CD4-positive, alpha-beta T cell (primary cell): Measurements from ENCODE around the gene SYF2. TPM values are rescaled to one million over a fixed set of nuclear protein-coding genes. Genes with fewer than 3 reads are reported as not detected.
A peak's percentile ranks its signal among the peaks of the same experiment; 100 is the strongest.
"Not testable (repeated sequence)": the region's sequence is repeated elsewhere in the genome, so short reads cannot be mapped to it uniquely, and the experiment has no call there.

ENCODE experiments used
- ATAC-seq: fragments of 200-7000 bp; cut with Tn5 transposase; one replicate; pipeline ENCODE4 v1.10.0; 2022; ENCODE audit warnings: mild to moderate bottlenecking; ENCODE audit not compliant: poor library complexity
- CTCF ChIA-PET: fragments of 350-600 bp; sonication (Branson Sonifier 250); formaldehyde crosslinking; loops from one replicate; lab custom pipeline; 2021; ENCODE audit warnings: antibody characterized with exemption, inconsistent platforms; lab: Charles Lee
- POLR2A ChIA-PET: fragments of 350-600 bp; sonication (Branson Sonifier 250); formaldehyde crosslinking; loops from one replicate; lab custom pipeline; 2021; ENCODE audit warnings: antibody characterized with exemption, inconsistent platforms; lab: Charles Lee
- DNase-seq, 14 experiments: peaks; one replicate each; pipeline ENCODE4 v3.0.0-alpha.2; 2013 to 2020; ENCODE audit warnings: mixed read lengths in 2 of 14
- H3K27ac ChIP-seq, 2 donors: one replicate each; pipeline versions ENCODE4 v1.5.1 to v1.7.0; 2013; ENCODE audit warnings: low read length in 2 of 2, low read depth in 1 of 2, mild to moderate bottlenecking in 1 of 2
- H3K27me3 ChIP-seq, 2 experiments: 1 replicate in 1 of 2; 2 replicates in 1 of 2; pipeline versions ENCODE4 v1.6.1 to v1.7.0; 2013; ENCODE audit warnings: low read length in 2 of 2, control low read depth in 1 of 2, mild to moderate bottlenecking in 1 of 2, moderate library complexity in 1 of 2; ENCODE audit not compliant: insufficient read depth in 2 of 2, control insufficient read depth in 1 of 2
- H3K36me3 ChIP-seq: one replicate; pipeline ENCODE4 v1.6.1; 2013; ENCODE audit warnings: low read length, control low read depth; ENCODE audit not compliant: insufficient read depth
- H3K4me1 ChIP-seq: one replicate; pipeline ENCODE4 v1.6.1; 2013; ENCODE audit warnings: low read length, control low read depth; ENCODE audit not compliant: insufficient read depth
- H3K4me3 ChIP-seq: one replicate; pipeline ENCODE4 v1.5.1; 2013; ENCODE audit warnings: mild to moderate bottlenecking, low read length, moderate library complexity
- H3K9me3 ChIP-seq, 2 experiments: 1 replicate in 1 of 2; 2 replicates in 1 of 2; pipeline versions ENCODE4 v1.6.1 to v1.7.0; 2013; ENCODE audit warnings: low read length in 2 of 2, mild to moderate bottlenecking in 2 of 2, control low read depth in 1 of 2, moderate library complexity in 1 of 2; ENCODE audit not compliant: control insufficient read depth in 1 of 2, insufficient read depth in 1 of 2
- H3K27ac Mint-ChIP-seq: one replicate; pipeline ENCODE4 v1.8.0; 2020; ENCODE audit warnings: mixed read lengths
- H3K27me3 Mint-ChIP-seq: one replicate; pipeline ENCODE4 v1.8.0; 2021; ENCODE audit warnings: mixed read lengths
- H3K36me3 Mint-ChIP-seq: one replicate; pipeline ENCODE4 v1.8.0; 2021; ENCODE audit warnings: low read depth, mixed read lengths
- H3K4me1 Mint-ChIP-seq: one replicate; pipeline ENCODE4 v1.8.0; 2021; ENCODE audit warnings: low read depth, mixed read lengths
- H3K4me3 Mint-ChIP-seq: one replicate; pipeline ENCODE4 v1.8.0; 2020; ENCODE audit warnings: mild to moderate bottlenecking, mixed read lengths
- H3K9me3 Mint-ChIP-seq: one replicate; pipeline ENCODE4 v1.8.0; 2020; ENCODE audit warnings: mixed read lengths
- CTCF ChIP-seq: fragments of 200-600 bp; IDR thresholded peaks from one replicate; pipeline ENCODE4 v1.8.0; 2022; ENCODE audit warnings: antibody characterized with exemption, mild to moderate bottlenecking
- intact Hi-C, 2 experiments: fragments of 100-400 bp; cut with DNase I in 1 of 2; cut with micrococcal nuclease in 1 of 2; formaldehyde crosslinking; loops; one replicate each; pipeline versions ENCODE4 v1.15.1 to v1.9.0; 2023 to 2025; cut with DNase I, micrococcal nuclease
- total RNA-seq, 174 experiments: library from RNA in 2 of 174; stranded (reverse) in 2 of 174; gene quantifications; one replicate each; pipeline ENCODE4 v1.2.3 and lab custom pipeline; 2021 to 2026

SYF2 gene
- total RNA-seq, 2 experiments from 2014 or later = 93.3 to 98.9 TPM

GRCh38 chr1:25235411-25235810 lies 3.1 kb upstream of the SYF2 start:
- H3K4me1 Mint-ChIP-seq = peaks cover 34% of the 10 kb centered on the region
- H3K9me3 Mint-ChIP-seq, H3K27ac ChIP-seq, POLR2A ChIA-PET, H3K4me3 Mint-ChIP-seq, H3K9me3 ChIP-seq, H3K36me3 ChIP-seq, H3K27me3 Mint-ChIP-seq, CTCF ChIA-PET, intact Hi-C loops, DNase-seq, H3K4me3 ChIP-seq, H3K27me3 ChIP-seq, ATAC-seq: not testable (repeated sequence)
- H3K4me1 ChIP-seq = peaks cover 45% of the 10 kb centered on the region
- peak overlapping the region; percentile 39 for H3K27ac Mint-ChIP-seq
- H3K36me3 Mint-ChIP-seq = peaks cover 31% of the 10 kb centered on the region

GRCh38 chr1:25232866-25233784 lies 823 bp upstream of the SYF2 start:
- Histone ChIP-seq H3K4me1 (peaks cover 30% of the 10 kb centered on the region), H3K36me3 (peaks cover 30% of the 10 kb centered on the region), H3K9me3 (no peaks in the 10 kb centered on the region), H3K27me3 (no peaks in the 10 kb centered on the region), H3K27ac (peak overlapping the region; percentile 85 to 93), H3K4me3 (peak overlapping the region; percentile 65)
- TF ChIP-seq CTCF = no peak
- POLR2A ChIA-PET = interaction anchor here (0.7 to 7.0 kb wide), 31 partner anchors 7 to 1667 kb away, joined by 3 to 277 read pairs (median 4); partner anchors contain the start of genes CEP85, GPATCH3, HMGN2 and MACO1
- intact Hi-C loops = loop anchor here (1.0 kb wide), 1 partner anchor 14 kb away; the partner anchor contains the start of gene RSRP1 (in 2 of the 2)
- H3K9me3 Mint-ChIP-seq = no peaks in the 10 kb centered on the region
- peaks cover 38% of the 10 kb centered on the region for H3K36me3 Mint-ChIP-seq
- no peaks in the 10 kb centered on the region for H3K27me3 Mint-ChIP-seq
- peak; percentile 34 for ATAC-seq
- peak; percentile 17 to 84 (median 44) for DNase-seq
- H3K4me1 Mint-ChIP-seq = peaks cover 29% of the 10 kb centered on the region
- no peak overlapping the region for H3K27ac Mint-ChIP-seq
- CTCF ChIA-PET = interaction anchor here (0.9 to 2.0 kb wide), 3 partner anchors 8 to 28 kb away, joined by 3 to 12 read pairs (median 6); no protein-coding TSS in a partner anchor
- H3K4me3 Mint-ChIP-seq = no peak overlapping the region

- no peaks in the 10 kb centered on the region for H3K4me1 ChIP-seq
- no peak overlapping the region for H3K27ac ChIP-seq
- ChIA-PET CTCF (no interaction called here), POLR2A (interaction anchor here (1.0 kb wide), 1 partner anchor 9 kb away, joined by 5 read pairs; the partner anchor contains the start of gene SYF2)
- H3K9me3 Mint-ChIP-seq = no peaks in the 10 kb centered on the region
- H3K36me3 ChIP-seq = peaks cover 68% of the 10 kb centered on the region
- no peaks in the 10 kb centered on the region for H3K4me1 Mint-ChIP-seq
- H3K36me3 Mint-ChIP-seq = peaks cover 75% of the 10 kb centered on the region
- DNase-seq (no peak), ATAC-seq (no peak)
- H3K27me3 Mint-ChIP-seq = no peaks in the 10 kb centered on the region
- no peak overlapping the region for H3K27ac Mint-ChIP-seq
- H3K4me3 ChIP-seq = no peak overlapping the region
- no peak for TF ChIP-seq CTCF
- H3K9me3 ChIP-seq = no peaks in the 10 kb centered on the region
- intact Hi-C loops = no loop called here
- no peak overlapping the region for H3K4me3 Mint-ChIP-seq
- H3K27me3 ChIP-seq = no peaks in the 10 kb centered on the region
Observed at GRCh38 chr1:25223471-25223870, 8.8 kb downstream of the SYF2 start.
